HG02870 (cell line): ENCODE results near the gene LSP1.
"Not testable (repeated sequence)": the region's sequence is repeated elsewhere in the genome, so short reads cannot be mapped to it uniquely, and the experiment has no call there.

Source experiments
- ATAC-seq: cut with Tn5 transposase; IDR thresholded peaks from one replicate; pipeline ENCODE4 v1.9.1; 2021; ENCODE audit warnings: mild to moderate bottlenecking, moderate library complexity; ENCODE audit not compliant: unreplicated experiment

Gene LSP1, protein sequence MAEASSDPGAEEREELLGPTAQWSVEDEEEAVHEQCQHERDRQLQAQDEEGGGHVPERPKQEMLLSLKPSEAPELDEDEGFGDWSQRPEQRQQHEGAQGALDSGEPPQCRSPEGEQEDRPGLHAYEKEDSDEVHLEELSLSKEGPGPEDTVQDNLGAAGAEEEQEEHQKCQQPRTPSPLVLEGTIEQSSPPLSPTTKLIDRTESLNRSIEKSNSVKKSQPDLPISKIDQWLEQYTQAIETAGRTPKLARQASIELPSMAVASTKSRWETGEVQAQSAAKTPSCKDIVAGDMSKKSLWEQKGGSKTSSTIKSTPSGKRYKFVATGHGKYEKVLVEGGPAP

DNA sequence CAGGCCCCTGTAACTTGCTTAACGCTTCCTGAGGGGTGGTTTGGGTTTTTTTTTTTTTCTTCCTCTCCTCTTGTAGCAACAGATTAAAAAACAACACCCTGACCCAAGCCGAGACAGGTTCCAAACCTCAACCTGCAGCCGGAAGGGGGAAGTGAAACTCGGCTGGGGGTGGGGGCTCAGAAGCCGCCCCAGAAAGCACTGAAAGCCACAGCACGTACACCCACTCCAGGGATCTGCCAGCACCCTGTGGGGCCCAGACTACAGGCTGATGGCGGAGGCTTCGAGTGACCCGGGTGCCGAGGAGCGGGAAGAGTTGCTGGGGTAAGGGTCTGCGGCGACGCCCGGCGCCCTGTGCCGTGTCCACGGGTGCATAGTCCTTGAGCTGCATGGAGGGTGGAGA, at the start of gene LSP1:
LSP1 (plus strand) TSS at position 208 of the 400 bp plus-strand sequence; CDS start at position 269, 61 bp downstream.
- peak; percentile 41 for ATAC-seq

DNA sequence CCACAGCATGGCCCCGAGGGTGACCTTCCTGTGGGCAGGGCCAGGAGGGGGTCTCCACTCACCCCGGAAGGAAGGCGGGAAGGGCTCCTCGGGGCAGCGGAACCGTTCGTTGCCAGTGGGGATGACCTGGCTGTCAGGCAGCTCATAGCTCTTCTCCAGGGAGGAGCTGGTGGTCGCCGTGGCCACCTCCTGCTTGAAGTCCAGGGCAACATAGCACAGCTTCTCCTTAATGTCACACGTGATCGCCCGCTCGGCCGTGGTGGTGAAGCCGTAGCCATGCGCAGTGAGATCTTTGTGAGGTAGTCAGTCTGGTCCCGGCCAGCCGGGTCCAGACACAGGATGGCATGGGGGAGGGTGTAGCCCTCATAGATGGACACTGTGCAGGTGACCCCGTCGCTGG, 49.6 kb upstream of the LSP1 start:
- no peak for ATAC-seq

DNA sequence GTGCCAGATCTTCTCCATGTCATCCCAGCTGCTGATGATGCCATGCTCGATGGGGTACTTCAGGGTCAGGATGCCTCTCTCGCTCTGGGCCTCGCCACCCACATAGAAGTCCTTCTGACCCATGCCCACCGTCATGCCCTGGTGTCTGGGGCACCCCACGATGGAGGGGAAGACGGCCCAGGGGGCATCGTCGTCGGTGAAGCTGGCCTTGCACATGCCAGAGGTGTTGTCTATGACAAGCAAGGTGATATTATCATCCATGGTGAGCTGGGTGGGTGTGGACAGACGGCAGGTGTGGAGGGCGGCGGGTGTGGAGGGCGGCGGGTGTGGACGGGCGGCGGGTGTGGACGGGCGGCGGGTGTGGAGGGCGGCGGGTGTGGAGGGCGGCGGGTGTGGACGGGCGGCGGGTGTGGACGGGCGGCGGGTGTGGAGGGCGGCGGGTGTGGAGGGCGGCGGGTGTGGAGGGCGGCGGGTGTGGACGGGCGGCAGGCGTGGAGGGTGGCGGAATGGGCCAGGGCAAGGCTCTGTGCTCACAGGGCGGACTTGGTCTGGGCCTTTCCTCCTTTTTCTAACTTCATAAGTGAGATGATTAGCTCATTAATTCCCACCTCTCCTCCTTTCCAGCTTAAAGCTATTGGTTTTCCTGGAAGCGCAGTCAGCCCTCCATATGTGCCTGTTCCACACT, 48.9 kb upstream of the LSP1 start:
- ATAC-seq, result not testable (repeated sequence)

DNA sequence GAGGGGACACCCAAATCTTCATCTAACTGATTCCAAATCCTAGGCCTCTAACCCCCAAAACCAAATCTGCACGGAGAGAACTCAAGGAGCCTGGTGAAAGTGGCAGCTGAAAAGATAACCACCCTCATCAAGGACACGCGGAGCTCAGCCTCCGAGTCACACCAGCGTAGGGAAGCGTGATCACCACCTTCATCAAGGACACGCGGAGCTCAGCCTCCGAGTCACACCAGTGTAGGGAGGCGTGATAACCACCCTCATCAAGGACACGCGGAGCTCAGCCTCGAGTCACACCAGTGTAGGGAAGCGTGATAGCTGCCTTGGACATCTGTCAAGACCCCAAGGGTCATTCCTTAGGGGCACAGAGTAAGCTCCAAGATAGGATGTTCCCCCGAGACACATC, 47.4 kb upstream of the LSP1 start:
- ATAC-seq, result no peak

DNA sequence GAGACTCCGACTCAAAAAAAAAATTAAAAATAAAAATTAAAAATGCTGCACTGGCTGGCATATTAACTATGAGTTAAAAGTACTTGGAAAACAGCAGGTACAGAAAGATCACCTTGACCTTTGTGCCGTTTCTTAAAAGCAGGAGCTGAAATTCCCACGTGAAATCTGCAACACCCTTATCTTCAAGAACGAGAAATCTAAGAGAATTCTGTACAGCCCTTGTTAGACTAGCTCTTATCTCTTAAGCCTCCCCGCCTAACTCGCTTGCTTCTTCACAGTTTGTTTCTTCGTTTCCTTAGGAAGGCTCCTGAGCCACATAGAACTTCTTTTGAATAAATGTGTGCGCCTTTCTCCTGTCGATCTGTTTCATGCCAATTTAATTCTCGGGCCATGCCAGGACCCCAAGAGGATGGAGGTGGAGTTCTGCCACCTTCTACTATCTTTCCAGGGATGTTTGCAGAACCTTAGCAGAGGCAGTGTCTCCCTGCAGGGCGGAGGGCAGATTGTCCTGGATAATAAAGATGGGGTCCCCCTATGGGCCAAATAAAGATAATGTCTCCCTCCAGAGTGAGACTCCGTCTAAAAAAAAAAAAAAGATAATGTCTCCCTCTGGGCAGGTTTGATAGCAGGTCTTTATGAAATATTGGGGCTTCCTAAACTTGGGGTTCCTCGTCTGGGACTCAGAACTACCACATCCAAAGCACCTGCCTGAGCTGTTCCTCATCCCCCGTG, 45.5 kb upstream of the LSP1 start:
- ATAC-seq, result no peak

DNA sequence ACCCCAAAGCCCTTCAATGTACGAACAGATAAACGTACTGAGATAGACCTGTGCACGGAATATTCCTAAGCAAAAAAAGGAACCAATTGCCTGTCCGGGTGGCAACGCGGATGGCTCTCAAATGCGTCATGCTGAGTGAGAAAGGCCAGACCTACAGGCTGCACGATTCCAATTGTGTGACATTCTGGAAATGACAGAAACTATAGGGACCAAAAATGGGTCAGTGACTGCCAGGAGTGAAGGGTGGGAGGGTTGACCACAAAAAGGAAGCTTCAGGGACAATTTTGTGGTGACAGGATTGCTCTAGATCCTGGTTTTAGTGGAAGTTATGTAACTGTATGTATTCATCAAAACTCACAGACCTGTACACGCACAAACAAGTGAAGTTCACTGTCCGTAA, 42.1 kb upstream of the LSP1 start:
- ATAC-seq, result no peak

DNA sequence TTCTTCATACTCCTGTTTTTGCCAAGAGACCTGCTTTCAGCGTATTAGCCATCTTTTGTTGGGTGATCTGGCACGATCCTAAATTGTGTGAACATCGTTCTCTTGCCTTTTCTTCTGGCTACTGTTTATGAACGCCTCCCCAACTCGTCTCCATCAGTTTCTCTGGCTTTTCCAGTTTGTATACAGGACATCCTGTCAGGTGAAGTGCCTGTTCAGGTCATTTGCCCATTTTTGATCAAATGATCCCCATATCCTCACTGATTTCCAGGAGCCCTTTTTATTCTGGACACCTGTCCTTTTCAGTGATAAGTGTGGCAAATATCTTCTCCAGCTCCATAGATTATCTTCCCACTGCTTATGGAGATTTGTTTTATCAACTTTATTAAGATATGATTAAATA, 40.6 kb upstream of the LSP1 start:
- ATAC-seq, result no peak

DNA sequence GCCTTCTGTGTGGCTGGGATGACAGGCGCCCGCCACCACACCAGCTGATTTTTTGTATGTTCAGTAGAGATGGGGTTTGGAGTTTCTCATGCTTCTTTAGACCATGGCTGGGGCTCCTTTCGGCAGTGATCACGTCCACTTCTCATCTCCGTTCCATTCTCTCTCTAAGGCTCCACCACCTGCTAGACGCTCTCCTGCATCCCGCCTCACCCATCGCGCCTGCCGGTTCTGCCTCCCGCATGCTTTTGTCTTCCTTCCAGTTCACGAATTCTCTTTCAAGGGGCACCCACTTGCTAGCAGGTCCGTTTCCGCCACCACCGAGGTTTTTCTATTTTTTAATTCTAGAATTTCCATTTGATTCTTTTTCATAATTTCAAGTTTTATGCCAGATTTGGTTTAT, 40.1 kb upstream of the LSP1 start:
- ATAC-seq, result no peak

DNA sequence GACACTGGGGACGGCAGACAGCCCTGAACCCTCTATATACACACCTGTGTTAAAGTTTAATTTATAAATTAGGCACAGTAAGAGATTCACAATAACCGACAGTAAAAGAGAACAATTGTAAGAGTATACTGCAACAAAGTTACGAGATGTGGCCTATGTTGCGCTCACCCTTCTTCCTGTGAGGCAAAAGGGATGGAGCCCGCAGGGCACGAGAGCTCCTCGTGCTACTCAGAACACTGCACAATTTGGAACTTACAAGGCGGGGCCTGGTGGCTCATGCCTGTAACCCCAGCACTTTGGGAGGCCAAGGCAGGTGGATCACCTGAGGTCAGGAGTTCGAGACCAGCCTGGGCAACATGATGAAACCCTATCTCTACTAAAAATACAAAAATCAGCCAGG, 39.5 kb upstream of the LSP1 start:
- ATAC-seq, result not testable (repeated sequence)

DNA sequence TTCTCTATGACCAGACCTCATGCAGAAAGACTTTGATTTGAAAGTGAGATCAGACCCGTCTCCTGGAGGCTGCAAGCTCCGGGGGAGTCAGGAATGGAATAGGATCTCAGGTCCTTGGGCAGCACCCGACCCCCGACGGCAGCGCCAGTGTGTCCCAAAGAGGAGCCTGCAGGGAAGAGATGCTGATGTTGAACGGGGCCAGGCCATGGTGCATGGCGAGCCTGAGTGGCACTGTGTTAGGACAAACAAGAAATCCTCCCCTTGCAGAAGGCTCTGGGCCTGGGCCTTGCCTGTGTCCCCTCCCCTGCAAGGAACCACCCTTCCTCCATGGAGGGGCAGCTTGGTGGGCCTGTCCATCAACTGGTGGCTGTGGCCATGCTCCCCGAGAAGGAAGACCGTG, 38.2 kb upstream of the LSP1 start:
- ATAC-seq, result no peak

DNA sequence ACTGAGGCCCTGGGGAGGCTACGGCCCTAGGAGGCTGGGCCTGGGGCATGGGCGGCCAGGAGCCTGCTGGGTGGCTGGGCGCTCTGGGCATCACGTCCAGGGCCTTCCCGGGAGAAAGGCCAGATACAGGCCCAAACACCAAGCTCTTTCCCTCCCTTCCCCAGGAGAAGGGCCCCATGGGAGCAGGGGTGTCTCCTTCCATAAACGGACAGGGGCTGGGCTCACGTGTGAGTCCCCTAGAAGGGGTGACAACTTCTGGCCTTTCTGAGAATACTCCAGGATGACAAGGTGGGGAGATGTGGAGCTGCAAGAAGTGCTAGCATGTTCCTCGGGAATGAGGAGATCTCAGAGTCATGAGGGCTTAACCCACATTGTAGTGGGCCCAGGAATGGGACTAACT, 37.6 kb upstream of the LSP1 start:
- ATAC-seq, result no peak

DNA sequence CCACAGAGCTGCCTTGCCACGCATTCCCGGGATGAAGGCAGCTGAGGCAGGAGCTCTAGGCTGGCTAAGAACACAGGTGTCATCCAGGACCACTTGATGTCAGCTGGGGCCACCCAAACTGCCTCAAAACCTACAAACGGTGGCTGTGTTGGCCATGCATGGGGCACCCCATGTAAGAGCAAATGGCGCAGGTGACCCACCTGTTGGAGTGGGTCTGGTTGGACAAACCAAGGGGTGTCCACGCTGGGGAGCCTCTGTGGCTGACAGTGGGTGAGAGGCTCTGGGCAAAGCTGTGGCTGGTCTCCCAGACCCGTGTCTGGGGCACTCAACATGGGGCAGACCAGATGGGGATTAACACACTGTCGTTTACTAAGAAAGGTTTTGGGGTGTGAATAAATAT, 37.1 kb upstream of the LSP1 start:
- ATAC-seq, result no peak

DNA sequence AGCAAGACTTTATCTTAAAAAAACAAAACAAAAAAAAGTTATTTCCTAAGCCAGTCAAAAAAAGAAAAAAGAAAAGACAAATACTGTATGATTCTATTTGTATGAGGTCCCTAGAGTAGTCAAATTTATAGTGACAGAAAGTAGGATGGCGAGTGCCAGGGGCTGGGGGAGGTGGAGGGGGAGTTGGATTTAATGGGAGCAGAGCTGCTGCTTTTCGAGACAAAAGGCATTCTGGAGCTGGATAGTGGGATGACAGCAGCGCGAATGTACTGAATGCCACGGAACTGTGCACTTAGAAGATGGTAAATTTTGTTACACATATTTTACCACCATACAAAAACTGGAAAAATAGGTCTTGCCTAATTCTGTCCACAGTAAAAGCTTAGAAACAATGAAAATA, 35.9 kb upstream of the LSP1 start:
- no peak for ATAC-seq

DNA sequence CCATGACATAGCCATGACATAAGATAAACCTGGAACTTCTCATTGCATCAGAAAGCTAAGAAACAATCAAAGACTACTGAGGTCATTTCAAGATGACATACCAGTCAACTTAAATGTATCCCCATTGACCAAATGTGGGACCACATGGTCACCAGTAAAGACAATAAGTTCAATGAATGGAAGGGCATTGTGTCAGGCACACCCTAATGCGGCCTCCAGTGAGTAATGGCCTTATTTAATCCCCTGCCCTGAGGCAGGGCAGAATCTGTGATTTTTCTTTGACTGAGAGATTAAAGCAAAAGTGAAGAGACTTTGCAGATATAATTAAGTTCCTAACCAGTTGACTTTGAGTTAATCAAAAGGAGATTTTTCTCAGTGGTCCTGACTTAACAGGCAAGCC, 35.4 kb upstream of the LSP1 start:
- ATAC-seq, result no peak

DNA sequence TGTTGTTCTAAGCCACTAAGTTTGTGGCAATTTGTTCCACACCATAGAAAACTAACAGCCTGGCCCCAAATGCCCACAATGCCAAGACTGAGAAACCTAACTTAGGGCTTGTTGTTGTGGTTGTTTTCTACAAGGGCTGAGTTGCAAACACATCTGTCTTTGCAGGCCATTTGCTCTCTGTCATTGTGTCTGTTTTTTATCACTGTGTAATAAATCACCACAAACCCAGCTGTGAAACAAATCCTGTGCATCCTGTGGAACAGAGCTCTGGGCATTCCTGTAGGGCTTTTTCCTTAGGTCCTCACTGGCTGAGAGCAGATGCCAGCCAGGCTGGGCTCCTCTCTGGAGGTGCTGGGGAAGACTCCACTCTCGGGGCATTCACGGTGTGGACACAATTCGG, 33.8 kb upstream of the LSP1 start:
- ATAC-seq, result no peak

DNA sequence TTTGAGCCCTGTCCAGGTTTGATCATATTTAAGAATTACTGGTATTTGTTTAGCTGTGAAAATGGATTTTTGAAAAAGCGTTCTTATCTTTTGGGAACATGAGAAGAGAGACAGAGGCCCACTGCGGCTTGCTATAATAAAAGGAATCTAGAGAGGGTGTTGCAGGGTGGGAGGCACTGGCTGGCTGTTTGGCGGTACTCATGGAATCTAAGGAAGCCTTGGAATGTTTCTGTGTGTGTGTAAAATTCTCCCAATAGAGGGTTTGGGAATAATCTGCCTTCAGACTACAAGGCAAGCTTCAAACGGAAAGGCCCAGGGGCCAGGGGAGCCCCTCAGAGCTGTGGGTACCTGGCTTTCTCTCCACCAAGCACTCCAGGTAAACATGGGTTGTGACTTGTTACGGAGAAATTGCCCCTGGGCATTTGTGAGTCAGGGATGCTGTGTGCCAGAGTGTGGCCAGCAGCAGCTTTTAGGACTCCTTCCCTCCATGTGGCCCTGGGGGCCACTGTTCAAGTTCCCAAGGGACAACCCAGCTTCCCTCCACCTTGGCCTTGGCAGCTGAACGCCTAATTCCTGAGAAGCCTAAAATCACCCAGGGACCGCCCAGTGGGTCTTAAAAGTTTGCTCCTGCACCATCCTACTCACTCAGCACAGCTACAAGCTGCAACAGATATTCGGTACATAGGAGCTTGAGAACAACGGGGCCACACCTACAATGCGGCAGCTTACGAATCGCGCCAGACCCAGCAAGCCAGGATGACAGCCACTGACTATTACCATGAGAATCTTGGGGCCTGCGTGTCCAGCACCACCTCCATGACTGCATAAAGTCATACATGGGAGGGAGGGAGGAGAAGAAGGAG, 32.2 kb upstream of the LSP1 start:
- ATAC-seq, result no peak

DNA sequence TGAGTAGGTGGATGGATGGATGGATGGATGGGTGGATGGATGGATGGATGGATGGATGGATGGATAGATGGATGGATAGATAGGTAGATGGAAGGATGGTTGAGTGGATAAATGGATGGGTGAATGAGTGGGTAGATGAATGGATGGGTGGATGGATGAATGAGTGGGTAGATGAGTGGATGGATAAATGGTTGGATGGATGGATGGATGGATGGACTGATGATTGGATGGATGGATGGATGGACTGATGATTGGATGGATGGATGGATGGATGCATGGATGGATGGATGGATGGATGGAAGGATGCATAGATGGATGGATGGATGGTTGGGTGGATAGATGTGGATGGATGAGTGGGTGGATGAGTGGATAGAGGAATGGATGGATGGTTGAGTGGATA, 31.3 kb upstream of the LSP1 start:
- ATAC-seq, result no peak

DNA sequence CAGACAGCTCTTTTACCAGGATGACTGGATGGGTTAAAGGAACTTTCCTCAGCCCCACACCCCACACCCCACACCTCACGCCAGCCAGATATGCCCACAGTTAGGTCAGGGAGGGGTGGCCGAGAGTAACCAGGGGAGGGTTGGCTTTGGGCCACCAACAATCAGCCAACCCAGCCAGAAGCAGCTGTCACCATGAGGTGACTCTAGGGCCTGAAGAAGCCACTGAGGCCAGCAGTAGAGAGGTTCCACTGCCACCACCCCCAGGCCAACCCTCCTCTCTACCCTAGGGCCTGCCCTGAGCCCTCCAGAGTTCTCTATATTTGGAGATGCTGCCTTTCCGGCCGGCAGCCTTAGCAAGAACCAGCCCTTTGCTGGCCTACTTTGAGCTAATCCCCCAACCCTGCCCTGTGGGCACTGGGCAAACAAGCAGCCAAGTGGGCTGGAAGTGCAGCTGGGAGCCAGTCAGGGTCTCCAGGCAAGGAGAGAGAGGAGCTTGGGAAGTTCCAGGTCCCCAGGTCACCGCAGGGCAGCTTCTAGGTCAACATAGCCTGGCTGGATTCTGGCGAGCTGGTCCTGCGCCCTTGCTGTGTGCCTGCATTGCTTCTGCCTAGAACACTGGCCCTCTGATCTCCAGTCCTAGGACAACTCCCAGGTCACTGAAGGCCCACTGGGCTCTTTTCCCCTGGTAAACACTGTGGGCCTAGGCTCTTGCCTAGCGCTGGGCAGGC, 30.1 kb upstream of the LSP1 start:
- no peak for ATAC-seq

DNA sequence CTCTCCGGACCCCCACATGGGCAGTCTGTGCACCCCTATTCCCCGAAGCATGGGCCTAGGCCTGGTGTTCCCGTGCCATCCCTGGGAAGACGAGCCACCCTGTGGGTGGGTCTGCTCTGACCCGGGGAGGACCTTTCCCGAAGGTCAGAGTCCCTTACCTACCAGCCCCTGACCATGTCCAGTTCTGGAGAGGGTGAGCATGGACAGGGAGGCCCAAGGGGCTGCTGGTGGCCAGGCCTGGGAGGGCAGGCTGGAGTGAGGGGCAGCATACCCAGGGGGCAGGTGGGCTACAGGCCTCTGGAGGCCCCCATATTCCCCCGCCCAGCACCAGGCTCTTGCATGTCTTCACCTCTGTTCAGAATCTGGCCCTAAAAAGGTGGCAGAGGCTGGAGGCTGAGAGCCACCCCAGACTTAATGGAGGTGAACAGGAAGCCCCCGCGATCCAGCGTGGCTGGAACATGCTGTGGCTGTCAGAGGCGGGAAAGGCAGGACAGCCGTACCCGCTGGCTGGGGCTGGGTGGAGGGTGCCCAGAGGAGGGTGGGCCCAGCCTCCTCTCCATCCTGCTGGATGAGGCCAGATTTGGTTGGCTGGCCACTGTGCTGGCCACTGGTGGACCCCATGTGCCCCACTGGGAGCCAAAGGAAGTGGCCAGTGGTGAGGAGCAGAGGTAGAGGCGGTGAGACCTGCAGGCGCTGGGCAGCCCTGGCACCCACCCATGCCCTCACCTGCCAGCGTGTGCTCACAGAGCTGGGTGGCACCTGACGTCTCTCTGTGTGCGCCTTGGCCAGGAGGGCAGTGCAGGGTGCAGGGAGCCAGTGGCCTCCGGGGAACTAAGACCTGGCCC, 29.3 kb upstream of the LSP1 start:
- ATAC-seq, result no peak
